Smooth muscle cell (in vitro differentiated cells): Measurements from ENCODE around the gene TMEM200C. TPM values are rescaled to one million over a fixed set of nuclear protein-coding genes. Genes with fewer than 3 reads are reported as not detected.

ENCODE experiments used
- DNase-seq: peaks from one replicate; lab custom pipeline; 2025; ENCODE audit not compliant: unreplicated experiment; lab: John Stamatoyannopoulos, UW
- H2AFZ ChIP-seq: fragments of 200-600 bp; sonication (generic); 2 replicates; pipeline ENCODE4 v1.6.0; 2016; ENCODE audit warnings: antibody characterized with exemption, low read depth, mild to moderate bottlenecking
- H3F3A ChIP-seq: fragments of 200-600 bp; sonication (generic); 2 replicates; pipeline ENCODE4 v1.6.0; 2017; ENCODE audit warnings: antibody characterized with exemption, low read depth
- H3K27ac ChIP-seq: fragments of 200-600 bp; sonication (generic); 2 replicates; pipeline ENCODE4 v1.5.1; 2016; ENCODE audit warnings: low read depth, mild to moderate bottlenecking
- H3K27me3 ChIP-seq: fragments of 200-600 bp; sonication (generic); 2 replicates; pipeline ENCODE4 v1.6.1; 2016; ENCODE audit warnings: low read depth, mild to moderate bottlenecking
- H3K36me3 ChIP-seq: fragments of 200-600 bp; sonication (generic); 2 replicates; pipeline ENCODE4 v1.5.1; 2016; ENCODE audit warnings: low read depth
- H3K4me1 ChIP-seq: fragments of 200-600 bp; sonication (generic); 2 replicates; pipeline ENCODE4 v1.5.1; 2016; ENCODE audit warnings: low read depth
- H3K4me2 ChIP-seq: fragments of 200-600 bp; sonication (generic); 2 replicates; pipeline ENCODE4 v1.6.0; 2016; ENCODE audit warnings: mild to moderate bottlenecking
- H3K4me3 ChIP-seq: fragments of 200-600 bp; sonication (generic); 2 replicates; pipeline ENCODE4 v1.5.1; 2016; ENCODE audit warnings: mild to moderate bottlenecking
- H3K79me2 ChIP-seq: fragments of 200-600 bp; sonication (generic); 2 replicates; pipeline ENCODE4 v1.6.0; 2016; ENCODE audit warnings: low read depth, mild to moderate bottlenecking
- H3K9ac ChIP-seq: fragments of 200-600 bp; sonication (generic); 2 replicates; pipeline ENCODE4 v1.6.0; 2016; ENCODE audit warnings: low read depth
- H3K9me3 ChIP-seq: fragments of 200-600 bp; sonication (generic); replicated peaks from 2 replicates; pipeline ENCODE4 v1.5.1; 2016; ENCODE audit warnings: low read depth
- H4K20me1 ChIP-seq: fragments of 200-600 bp; sonication (generic); 2 replicates; pipeline ENCODE4 v1.6.0; 2016; ENCODE audit warnings: low read depth
- WGBS: methylation state at CpG from one replicate; pipeline ENCODE4 v1.1.7; 2016; ENCODE audit warnings: low lambda C conversion rate; 5-methylcytosine and 5-hydroxymethylcytosine counted together
- polyA plus RNA-seq: library from polyadenylated mRNA; unstranded; fragments of >200 nt; fragmentation: Nextera tagmentation; extraction: Ambion mirVana; gene quantifications from 2 replicates; pipeline ENCODE4 v1.2.1, GENCODE V29; 2016
- total RNA-seq: library from RNA; depleted of rRNA; stranded (reverse); fragments of >200 nt; gene quantifications from 2 replicates; pipeline ENCODE4 v1.2.3, GENCODE V29; 2014
- TF ChIP-seq, protein P1 (sequence below): fragments of 200-600 bp; sonication (generic); IDR thresholded peaks from 2 replicates; pipeline ENCODE4 v1.5.1; 2017; ENCODE audit warnings: borderline replicate concordance, mild to moderate bottlenecking, antibody characterized with exemption; ENCODE audit not compliant: insufficient read depth, poor library complexity, severe bottlenecking

The TMEM200C gene
- total and polyA plus RNA-seq, 2 experiments from 2014 or later = 0.56 to 1.2 TPM

DNA sequence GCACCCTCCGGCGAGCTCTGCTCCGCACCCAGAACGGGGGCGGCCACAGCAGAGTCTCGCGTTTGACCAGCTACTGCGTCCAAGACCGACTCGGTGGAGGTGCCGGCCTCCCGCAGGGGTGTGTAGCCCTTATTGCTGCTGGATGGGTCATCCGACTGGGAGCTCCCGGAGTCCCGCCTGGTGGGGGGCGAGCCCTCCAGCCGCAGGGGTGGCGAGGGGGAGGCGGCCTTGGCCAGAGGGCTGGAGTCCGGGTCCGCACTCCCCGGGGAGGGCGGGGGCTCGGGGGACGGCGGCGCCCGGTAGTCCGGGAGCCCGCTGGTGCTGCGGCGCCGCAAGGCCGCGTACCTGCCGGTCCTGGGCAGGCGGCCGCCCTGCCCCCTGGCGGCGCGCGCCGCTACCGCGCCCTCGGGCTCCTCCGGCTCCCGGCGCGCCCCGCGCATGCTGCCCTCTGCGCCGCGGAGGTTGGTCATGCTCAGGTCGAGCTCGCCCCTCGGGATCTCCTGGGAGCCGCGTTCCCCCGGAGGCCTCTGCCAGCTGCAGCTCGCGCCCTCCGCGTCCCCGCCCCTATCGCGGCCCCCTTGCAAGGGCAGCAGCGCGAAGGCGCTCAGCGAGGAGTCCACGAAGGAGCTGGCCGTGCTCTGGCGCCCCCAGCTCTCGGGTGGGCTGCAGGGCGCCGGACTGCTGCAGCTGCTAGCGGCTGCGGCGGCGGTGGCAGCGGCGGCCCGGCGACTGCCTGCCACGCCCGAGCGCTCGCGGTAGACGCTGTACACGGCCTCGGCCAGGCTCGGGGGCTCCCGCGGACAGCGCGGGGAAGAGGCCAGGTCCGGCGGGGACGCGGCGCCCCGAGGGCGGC, 4.8 kb downstream of the TMEM200C start:
- peak overlapping the region; percentile 62 for H3K4me3 ChIP-seq
- no peaks in the 10 kb centered on the region for H3K9me3 ChIP-seq
- peaks cover 94% of the 10 kb centered on the region for H3K27me3 ChIP-seq
- H3K79me2 ChIP-seq = no peaks in the 10 kb centered on the region
- TF ChIP-seq, protein P1, sequence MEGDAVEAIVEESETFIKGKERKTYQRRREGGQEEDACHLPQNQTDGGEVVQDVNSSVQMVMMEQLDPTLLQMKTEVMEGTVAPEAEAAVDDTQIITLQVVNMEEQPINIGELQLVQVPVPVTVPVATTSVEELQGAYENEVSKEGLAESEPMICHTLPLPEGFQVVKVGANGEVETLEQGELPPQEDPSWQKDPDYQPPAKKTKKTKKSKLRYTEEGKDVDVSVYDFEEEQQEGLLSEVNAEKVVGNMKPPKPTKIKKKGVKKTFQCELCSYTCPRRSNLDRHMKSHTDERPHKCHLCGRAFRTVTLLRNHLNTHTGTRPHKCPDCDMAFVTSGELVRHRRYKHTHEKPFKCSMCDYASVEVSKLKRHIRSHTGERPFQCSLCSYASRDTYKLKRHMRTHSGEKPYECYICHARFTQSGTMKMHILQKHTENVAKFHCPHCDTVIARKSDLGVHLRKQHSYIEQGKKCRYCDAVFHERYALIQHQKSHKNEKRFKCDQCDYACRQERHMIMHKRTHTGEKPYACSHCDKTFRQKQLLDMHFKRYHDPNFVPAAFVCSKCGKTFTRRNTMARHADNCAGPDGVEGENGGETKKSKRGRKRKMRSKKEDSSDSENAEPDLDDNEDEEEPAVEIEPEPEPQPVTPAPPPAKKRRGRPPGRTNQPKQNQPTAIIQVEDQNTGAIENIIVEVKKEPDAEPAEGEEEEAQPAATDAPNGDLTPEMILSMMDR = peak; percentile 55
- H3K27ac ChIP-seq = no peak overlapping the region
- peak; percentile 12 for DNase-seq
- no peaks in the 10 kb centered on the region for H3K36me3 ChIP-seq
- H2AFZ ChIP-seq = peak overlapping the region; percentile 82
- H3K9ac ChIP-seq = no peak overlapping the region
- 2% methylated on average over 61 of the region's 106 CpGs for WGBS
- H4K20me1 ChIP-seq = no peaks in the 10 kb centered on the region
- H3K4me2 ChIP-seq = peak overlapping the region; percentile 96
- H3K4me1 ChIP-seq = no peaks in the 10 kb centered on the region
- no peaks in the 10 kb centered on the region for H3F3A ChIP-seq

DNA sequence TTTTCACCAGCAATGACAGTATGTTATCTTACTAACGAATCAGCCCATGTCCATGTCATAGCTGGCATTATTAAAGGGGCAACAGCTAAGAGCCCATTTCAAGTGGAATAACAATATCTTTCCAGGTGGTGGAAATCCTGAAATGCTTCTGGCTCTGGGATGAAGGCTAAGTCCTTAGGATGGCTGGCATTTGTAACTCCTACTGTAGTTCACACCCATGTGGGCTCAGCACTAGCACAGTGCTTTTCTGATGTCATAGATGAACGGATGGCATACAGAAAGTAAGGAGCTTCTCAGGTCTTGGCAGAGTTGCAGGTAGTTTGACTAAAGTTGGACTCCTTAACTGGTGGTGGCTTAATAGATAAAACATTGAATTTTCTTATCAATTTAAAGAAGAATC, 10.0 kb downstream of the TMEM200C start:
- no peak overlapping the region for H3K4me3 ChIP-seq
- no peak for DNase-seq
- H3K36me3 ChIP-seq = no peaks in the 10 kb centered on the region
- H3F3A ChIP-seq = no peaks in the 10 kb centered on the region
- no peaks in the 10 kb centered on the region for H4K20me1 ChIP-seq
- H2AFZ ChIP-seq = no peak overlapping the region
- no peaks in the 10 kb centered on the region for H3K4me1 ChIP-seq
- H3K9me3 ChIP-seq = no peaks in the 10 kb centered on the region
- TF ChIP-seq, protein P1 = no peak
- no peak overlapping the region for H3K27ac ChIP-seq
- H3K27me3 ChIP-seq = peaks cover 82% of the 10 kb centered on the region
- 81% methylated on average over 2 of the region's 2 CpGs for WGBS
- H3K9ac ChIP-seq = no peak overlapping the region
- H3K79me2 ChIP-seq = no peaks in the 10 kb centered on the region
- H3K4me2 ChIP-seq = no peak overlapping the region

DNA sequence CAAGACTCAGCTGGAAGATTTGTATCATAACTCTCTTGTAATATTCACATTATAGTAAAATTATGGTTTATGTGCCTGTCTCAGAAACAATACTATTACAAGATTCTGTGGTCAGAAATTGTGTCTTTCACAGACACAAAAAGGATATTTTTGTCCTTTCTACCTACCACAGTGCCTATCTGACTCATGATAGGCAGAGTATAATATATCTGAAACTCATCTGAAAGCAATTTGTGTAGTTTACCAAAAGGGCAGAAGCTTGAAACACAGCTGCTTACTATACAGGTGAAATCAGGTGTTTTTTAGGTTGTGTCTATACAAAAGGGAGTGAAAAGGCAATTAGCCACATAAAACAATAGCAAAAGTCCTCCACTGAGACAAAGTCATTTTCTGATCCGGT, 10.9 kb downstream of the TMEM200C start:
- Histone ChIP-seq H3K79me2 (no peaks in the 10 kb centered on the region), H3F3A (no peaks in the 10 kb centered on the region), H3K4me1 (no peaks in the 10 kb centered on the region), H3K27ac (no peak overlapping the region), H3K9ac (no peak overlapping the region), H3K27me3 (peaks cover 72% of the 10 kb centered on the region), H3K4me2 (no peak overlapping the region), H3K36me3 (no peaks in the 10 kb centered on the region), H2AFZ (no peak overlapping the region), H4K20me1 (no peaks in the 10 kb centered on the region), H3K9me3 (no peaks in the 10 kb centered on the region), H3K4me3 (no peak overlapping the region)
- TF ChIP-seq, protein P1 = no peak
- DNase-seq = no peak
- 87% methylated on average over 1 of the region's 1 CpG for WGBS

DNA sequence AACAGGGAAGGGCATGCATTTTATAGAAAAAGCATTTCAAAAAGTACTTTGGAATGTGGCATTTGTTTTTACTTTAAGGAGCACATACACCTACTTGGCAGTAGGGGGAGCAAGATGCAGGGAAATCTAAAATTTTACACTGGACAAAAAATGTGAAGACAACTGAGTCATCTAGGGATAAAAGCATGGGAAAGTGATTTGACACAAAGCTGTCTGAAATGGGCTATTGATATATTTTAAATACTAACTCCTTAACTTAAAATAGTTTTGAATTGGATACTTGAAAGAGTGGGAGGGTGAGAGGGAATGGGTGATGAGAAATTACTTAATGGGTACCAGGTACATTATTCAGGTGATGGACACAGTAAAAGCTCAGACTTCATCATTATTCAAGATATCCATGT, 15.8 kb downstream of the TMEM200C start:
- Histone ChIP-seq H3K27ac (no peak overlapping the region), H3K9ac (no peak overlapping the region), H3F3A (no peaks in the 10 kb centered on the region), H4K20me1 (no peaks in the 10 kb centered on the region), H3K9me3 (no peaks in the 10 kb centered on the region), H3K27me3 (peaks cover 69% of the 10 kb centered on the region), H3K79me2 (no peaks in the 10 kb centered on the region), H3K4me1 (no peaks in the 10 kb centered on the region), H3K4me3 (no peak overlapping the region), H3K4me2 (no peak overlapping the region), H2AFZ (no peak overlapping the region), H3K36me3 (no peaks in the 10 kb centered on the region)
- DNase-seq = no peak
- TF ChIP-seq, protein P1 = peak; percentile 86
